Stimulated activated CD8-positive, alpha-beta memory T cell treated with anti-CD3 and anti-CD28 coated beads, Interleukin-2, amount 100 ng/mL, for 48 hours (primary cell): ENCODE data around the gene FOXP3.

ENCODE experiments used
- DNase-seq, 2 donors: peaks; one replicate each; pipeline ENCODE4 v3.0.0-alpha.2; 2020; ENCODE audit warnings: low read depth in 2 of 2

FOXP3 gene

GRCh38 chrX:49214416-49214815 is 50.1 kb downstream of the FOXP3 start:
- DNase-seq, result no peak

- no peak for DNase-seq
Measured at GRCh38 chrX:49212861-49213260, 51.6 kb downstream of the FOXP3 start.

GRCh38 chrX:49212209-49212608 is 52.3 kb downstream of the FOXP3 start:
- DNase-seq, result no peak

- DNase-seq, result no peak
Measured at GRCh38 chrX:49211074-49211473, 53.4 kb downstream of the FOXP3 start.

GRCh38 chrX:49210406-49210805 is 54.1 kb downstream of the FOXP3 start:
- no peak for DNase-seq

- DNase-seq, result no peak
Measured at GRCh38 chrX:49209434-49210251, 54.9 kb downstream of the FOXP3 start.

GRCh38 chrX:49208399-49208798 is 56.1 kb downstream of the FOXP3 start:
- DNase-seq, result no peak

GRCh38 chrX:49206543-49206942 is 58.0 kb downstream of the FOXP3 start:
- DNase-seq, result no peak

GRCh38 chrX:49205443-49205842 is 59.1 kb downstream of the FOXP3 start:
- no peak for DNase-seq

GRCh38 chrX:49204709-49205108 is 59.8 kb downstream of the FOXP3 start:
- no peak for DNase-seq

- DNase-seq, result no peak
Measured at GRCh38 chrX:49204017-49204416, 60.5 kb downstream of the FOXP3 start.

GRCh38 chrX:49203536-49203935 is 61.0 kb downstream of the FOXP3 start:
- no peak for DNase-seq

- no peak for DNase-seq
Measured at GRCh38 chrX:49202022-49202421, 62.5 kb downstream of the FOXP3 start.
